HG02840 (cell line): ENCODE measurements around the gene FRMD1.

Source experiments
- ATAC-seq: cut with Tn5 transposase; IDR thresholded peaks from one replicate; pipeline ENCODE4 v1.9.1; 2021; ENCODE audit warnings: mild to moderate bottlenecking, moderate library complexity, moderate number of reproducible peaks; ENCODE audit not compliant: unreplicated experiment, low FRiP score

The FRMD1 gene

GRCh38 chr6:168113226-168113625, 34.2 kb upstream of the FRMD1 start:
- no peak for ATAC-seq

GRCh38 chr6:168111911-168112310, 32.9 kb upstream of the FRMD1 start:
- ATAC-seq: no peak

GRCh38 chr6:168110437-168110836, 31.4 kb upstream of the FRMD1 start:
- ATAC-seq: no peak

GRCh38 chr6:168109171-168109570, 30.2 kb upstream of the FRMD1 start:
- no peak for ATAC-seq

DNA sequence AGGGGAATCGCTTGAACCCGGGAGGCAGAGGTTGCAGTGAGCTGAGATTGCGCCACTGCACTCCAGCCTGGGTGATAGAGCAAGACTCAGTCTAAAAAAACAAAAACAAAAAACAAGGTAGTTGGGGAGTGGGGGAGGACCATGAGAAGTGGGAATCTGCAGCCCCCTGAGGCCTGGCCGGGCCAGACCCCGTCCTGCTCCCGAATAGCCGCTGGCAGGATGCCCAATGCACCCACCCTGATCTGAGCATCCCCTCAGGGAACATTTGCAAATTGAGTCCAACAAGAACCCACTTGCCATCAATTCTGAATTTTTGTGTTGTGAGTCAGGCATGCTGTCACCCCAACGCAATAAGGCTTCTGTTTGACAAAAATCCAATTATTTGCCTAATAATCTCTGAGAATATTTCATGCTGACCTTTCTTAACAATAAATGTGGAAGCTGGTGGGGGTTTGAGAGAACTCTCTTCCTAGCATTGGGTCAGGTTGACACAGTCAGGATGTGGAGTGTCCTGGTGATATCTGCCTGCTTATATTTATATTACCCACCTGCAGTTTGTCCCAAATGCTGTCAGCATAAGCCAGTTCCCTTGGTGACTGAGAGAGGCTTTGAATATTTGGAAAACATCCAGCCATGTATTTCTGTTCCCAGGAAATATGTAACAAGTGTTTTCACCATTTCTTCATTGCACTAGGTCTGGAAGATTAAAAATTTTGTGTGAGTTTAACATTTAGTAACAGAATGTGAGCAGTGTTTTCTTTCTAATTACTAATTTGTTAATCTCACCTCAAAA, 28.4 kb upstream of the FRMD1 start:
- ATAC-seq: no peak

DNA sequence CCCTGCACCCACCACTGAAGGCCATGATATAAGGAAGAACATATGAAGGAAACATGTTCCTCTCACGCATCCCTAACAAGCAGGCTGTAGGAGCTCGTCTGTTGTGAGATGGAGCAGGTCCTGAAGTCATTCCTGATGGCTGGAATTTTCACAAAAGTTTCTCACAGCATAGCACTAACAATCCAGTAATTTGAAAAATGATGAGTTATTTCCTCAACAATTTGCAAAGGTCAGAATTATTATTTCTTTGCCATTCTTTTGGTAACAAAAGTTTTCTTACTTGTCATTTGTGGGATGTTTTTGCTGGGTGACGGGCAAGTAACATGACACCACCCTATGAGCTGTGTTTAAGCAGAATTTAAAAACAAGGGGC, 27.6 kb upstream of the FRMD1 start:
- ATAC-seq: no peak

GRCh38 chr6:168105813-168106632, 27.0 kb upstream of the FRMD1 start:
- no peak for ATAC-seq

DNA sequence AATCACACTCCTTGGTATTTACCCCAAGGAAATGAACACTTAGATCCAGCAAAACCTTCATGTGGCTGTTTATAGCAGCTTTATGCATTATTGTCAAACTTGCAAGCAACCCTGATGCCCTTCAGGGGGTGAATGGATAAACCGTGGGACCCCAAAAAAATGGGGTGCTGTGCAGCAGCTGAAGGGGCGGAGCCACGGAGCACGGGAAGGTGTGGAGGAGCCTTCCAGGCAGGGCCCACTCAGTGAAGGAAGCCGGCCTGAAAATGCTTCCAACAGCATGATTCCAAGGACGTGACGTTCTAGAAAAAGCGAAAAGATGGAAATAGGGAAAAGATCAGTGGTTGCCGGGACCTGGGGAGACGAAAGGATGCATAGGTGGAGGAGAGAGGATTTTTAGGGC, 25.6 kb upstream of the FRMD1 start:
- ATAC-seq: no peak

GRCh38 chr6:168103050-168103830, 24.2 kb upstream of the FRMD1 start:
- no peak for ATAC-seq

GRCh38 chr6:168102315-168102985, 23.4 kb upstream of the FRMD1 start:
- no peak for ATAC-seq

- ATAC-seq: no peak
Measured at GRCh38 chr6:168101590-168102314, 22.7 kb upstream of the FRMD1 start.

GRCh38 chr6:168100803-168101589, 22.0 kb upstream of the FRMD1 start:
- no peak for ATAC-seq

DNA sequence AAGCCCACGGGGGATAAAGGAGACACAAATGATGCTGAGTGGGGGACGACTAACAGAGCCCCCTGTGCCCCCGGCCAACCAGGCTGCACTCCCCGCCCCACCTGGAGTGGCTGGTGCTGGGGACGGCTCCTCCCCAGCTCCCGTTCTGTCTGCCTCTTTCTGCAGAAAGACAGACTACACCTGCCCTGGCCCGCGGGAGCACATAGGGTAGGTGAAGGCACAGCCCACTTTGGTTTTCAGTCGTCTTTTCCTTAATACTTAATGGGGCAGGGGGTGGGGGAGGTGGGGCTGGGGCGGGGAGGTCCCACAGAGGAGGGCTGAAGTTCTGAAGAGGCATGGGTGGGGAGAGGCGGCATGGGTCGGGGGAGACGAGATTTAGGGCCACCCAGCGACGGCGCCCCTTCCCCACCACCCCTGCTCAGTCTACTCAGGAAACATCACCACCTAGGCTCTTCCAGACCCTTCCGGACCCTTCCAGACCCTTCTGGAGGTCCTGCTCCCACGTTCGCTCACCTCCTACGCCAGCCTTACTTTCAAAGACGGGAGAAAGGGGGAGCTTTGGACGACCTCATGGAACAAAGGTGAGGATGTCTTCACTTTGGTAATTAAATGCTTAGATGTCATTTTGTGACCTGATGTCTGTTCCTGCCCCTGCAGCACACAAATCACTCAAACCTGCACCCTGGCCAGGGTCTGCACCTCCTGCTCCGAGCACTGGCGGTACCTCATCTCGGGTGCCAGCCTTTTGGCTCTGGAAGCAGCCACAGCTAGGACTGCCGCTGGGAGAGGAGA, 21.2 kb upstream of the FRMD1 start:
- no peak for ATAC-seq

DNA sequence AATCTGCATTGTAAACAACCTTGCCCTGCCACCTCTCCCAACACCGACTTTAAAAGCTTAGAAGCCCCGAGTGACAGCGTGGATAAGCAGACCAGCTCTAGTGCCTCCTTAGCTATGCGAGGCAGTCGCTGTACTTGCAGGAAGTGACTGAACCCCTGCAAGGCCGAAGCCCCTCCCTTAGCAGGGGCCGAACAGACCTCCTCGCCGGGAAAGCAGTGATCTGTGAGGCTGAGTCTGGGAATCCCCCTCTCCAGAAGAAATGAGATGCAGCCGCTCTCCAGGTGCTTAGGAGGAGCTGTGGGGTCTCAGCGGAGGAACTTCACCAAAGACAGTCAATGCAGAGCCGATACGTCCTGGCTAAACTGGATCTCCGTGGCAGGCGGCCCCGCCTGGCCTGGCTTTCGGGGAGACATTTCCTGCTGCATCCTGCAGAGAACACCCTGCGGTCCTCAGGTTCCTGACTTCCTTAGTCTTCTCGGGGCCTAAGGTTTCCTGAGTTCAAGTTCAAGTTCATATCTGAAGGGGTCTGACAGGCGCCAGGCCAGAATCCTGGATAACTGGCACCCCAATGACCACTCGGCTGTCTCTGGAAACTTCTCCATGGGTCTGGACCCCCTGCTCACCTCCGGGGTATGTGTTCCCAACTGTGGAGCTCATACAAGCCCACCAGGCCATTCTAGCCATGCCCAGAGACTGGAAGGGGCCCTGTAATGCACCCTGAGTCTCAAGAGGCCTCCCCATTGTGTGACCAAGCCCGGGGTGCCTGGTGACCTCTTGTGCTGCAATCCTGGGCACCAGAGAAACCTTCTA, 20.4 kb upstream of the FRMD1 start:
- ATAC-seq: no peak

GRCh38 chr6:168098431-168098861, 19.4 kb upstream of the FRMD1 start:
- ATAC-seq: no peak

- ATAC-seq: no peak
Measured at GRCh38 chr6:168097621-168098430, 18.8 kb upstream of the FRMD1 start.

- ATAC-seq: no peak
Measured at GRCh38 chr6:168097221-168097620, 18.2 kb upstream of the FRMD1 start.
